Vagina (tissue), 2 donors: ENCODE data around the gene ULK4. TPM values are rescaled to one million over a fixed set of nuclear protein-coding genes. Genes with fewer than 3 reads are reported as not detected.

ENCODE experiments used
- DNase-seq, 2 donors: peaks; one replicate each; pipeline ENCODE4 v3.0.0-alpha.2; 2017; ENCODE audit errors: extremely low spot score in 2 of 2
- H3K27ac ChIP-seq: fragments of 200-600 bp; sonication (generic); one replicate; pipeline ENCODE4 v1.5.1; 2019
- H3K27me3 ChIP-seq: fragments of 200-600 bp; sonication (generic); one replicate; pipeline ENCODE4 v1.5.1; 2019
- H3K36me3 ChIP-seq, 2 donors: fragments of 200-600 bp; sonication (generic); one replicate each; pipeline ENCODE4 v1.5.1; 2017 to 2019
- H3K4me1 ChIP-seq: fragments of 200-600 bp; sonication (generic); one replicate; pipeline ENCODE4 v1.5.1; 2019
- H3K4me3 ChIP-seq, 2 donors: fragments of 200-600 bp; sonication (generic); 1 replicate in 1 of 2; 2 replicates in 1 of 2; pipeline ENCODE4 v1.5.1; 2016 to 2019
- H3K9me3 ChIP-seq: fragments of 200-600 bp; sonication (generic); one replicate; pipeline ENCODE4 v1.5.1; 2019
- CTCF ChIP-seq, 3 experiments: fragments of 450-650 bp in 2 of 3; fragments of 200-600 bp in 1 of 3; sonication (generic) in 1 of 3; IDR thresholded peaks; one replicate each; pipeline ENCODE4 v1.5.1; 2017 to 2019; ENCODE audit warnings: antibody characterized with exemption in 3 of 3, mild to moderate bottlenecking in 2 of 3, moderate library complexity in 2 of 3
- POLR2A ChIP-seq, 2 donors: fragments of 450-650 bp; IDR thresholded peaks; one replicate each; pipeline ENCODE4 v1.6.1; 2017; ENCODE audit warnings: antibody characterized with exemption in 2 of 2, mild to moderate bottlenecking in 2 of 2, moderate library complexity in 2 of 2
- POLR2AphosphoS5 ChIP-seq, 2 donors: sonication (generic); formaldehyde crosslinking; IDR thresholded peaks; one replicate each; pipeline ENCODE4 v1.9.0; 2017; ENCODE audit warnings: antibody characterized with exemption in 2 of 2, mild to moderate bottlenecking in 2 of 2, low read depth in 1 of 2; ENCODE audit not compliant: insufficient read depth in 1 of 2
- intact Hi-C: fragments of 100-400 bp; cut with DNase I; formaldehyde crosslinking; loops from one replicate; pipeline ENCODE4 v1.15.1; 2023
- total RNA-seq: library from RNA; depleted of rRNA; stranded (reverse); fragments of >200 nt; gene quantifications from one replicate; pipeline ENCODE4 v1.2.3, GENCODE V29; 2016

Gene ULK4
- total RNA-seq, 1 donor from 2014 or later, result 24.1 TPM

- TF ChIP-seq POLR2A (IDR thresholded peaks at IDR 0.05) (no peak), POLR2AphosphoS5 (IDR thresholded peaks at IDR 0.05; ENCODE audit: insufficient read depth in 1 of 2, low read depth in 1 of 2) (no peak)
- no peaks in the 10 kb centered on the region for H3K36me3 ChIP-seq
- intact Hi-C loops, result no loop called here
Measured at GRCh38 chr3:41660510-41660909, 301.4 kb downstream of the ULK4 start.

GRCh38 chr3:41653571-41654239 is 308.2 kb downstream of the ULK4 start:
- no peak for DNase-seq
- intact Hi-C loops, result no loop called here
- Histone ChIP-seq H3K36me3 (no peaks in the 10 kb centered on the region), H3K27ac (no peak overlapping the region), H3K27me3 (no peaks in the 10 kb centered on the region), H3K4me1 (peaks cover 7% of the 10 kb centered on the region), H3K4me3 (no peak overlapping the region), H3K9me3 (no peaks in the 10 kb centered on the region)
- TF ChIP-seq POLR2A (IDR thresholded peaks at IDR 0.05), result no peak
- no peak for TF ChIP-seq POLR2AphosphoS5 (IDR thresholded peaks at IDR 0.05; ENCODE audit: insufficient read depth in 1 of 2, low read depth in 1 of 2)
- TF ChIP-seq CTCF (IDR thresholded peaks at IDR 0.05), result no peak

More at GRCh38 chr3:41660510-41660909, 301.4 kb downstream of the ULK4 start:
- DNase-seq, result no peak
- no peak overlapping the region for H3K27ac ChIP-seq
- H3K4me1 ChIP-seq, result no peaks in the 10 kb centered on the region
- no peak overlapping the region for H3K4me3 ChIP-seq
- no peaks in the 10 kb centered on the region for H3K9me3 ChIP-seq
- no peaks in the 10 kb centered on the region for H3K27me3 ChIP-seq

GRCh38 chr3:41652931-41653330 is 309.0 kb downstream of the ULK4 start:
- H3K4me1 ChIP-seq, result peaks cover 7% of the 10 kb centered on the region
- no peaks in the 10 kb centered on the region for H3K36me3 ChIP-seq
- H3K4me3 ChIP-seq, result no peak overlapping the region
- intact Hi-C loops, result no loop called here
- no peak for DNase-seq
- no peak overlapping the region for H3K27ac ChIP-seq
- no peaks in the 10 kb centered on the region for H3K9me3 ChIP-seq
- TF ChIP-seq CTCF (IDR thresholded peaks at IDR 0.05) (no peak), POLR2A (IDR thresholded peaks at IDR 0.05) (no peak), POLR2AphosphoS5 (IDR thresholded peaks at IDR 0.05; ENCODE audit: insufficient read depth in 1 of 2, low read depth in 1 of 2) (no peak)
- no peaks in the 10 kb centered on the region for H3K27me3 ChIP-seq

- Histone ChIP-seq H3K27me3 (no peaks in the 10 kb centered on the region), H3K4me1 (peaks cover 7% of the 10 kb centered on the region), H3K27ac (no peak overlapping the region), H3K9me3 (no peaks in the 10 kb centered on the region), H3K36me3 (no peaks in the 10 kb centered on the region), H3K4me3 (no peak overlapping the region)
- TF ChIP-seq POLR2A (IDR thresholded peaks at IDR 0.05) (no peak), CTCF (IDR thresholded peaks at IDR 0.05) (no peak), POLR2AphosphoS5 (IDR thresholded peaks at IDR 0.05; ENCODE audit: insufficient read depth in 1 of 2, low read depth in 1 of 2) (no peak)
- DNase-seq, result no peak
- intact Hi-C loops, result no loop called here
Measured at GRCh38 chr3:41652506-41652905, 309.4 kb downstream of the ULK4 start.

- H3K4me3 ChIP-seq, result no peak overlapping the region
- TF ChIP-seq POLR2A (IDR thresholded peaks at IDR 0.05) (no peak), CTCF (IDR thresholded peaks at IDR 0.05) (no peak), POLR2AphosphoS5 (IDR thresholded peaks at IDR 0.05; ENCODE audit: insufficient read depth in 1 of 2, low read depth in 1 of 2) (no peak)
- no peaks in the 10 kb centered on the region for H3K9me3 ChIP-seq
- no peaks in the 10 kb centered on the region for H3K36me3 ChIP-seq
- H3K27me3 ChIP-seq, result no peaks in the 10 kb centered on the region
- intact Hi-C loops, result no loop called here
- H3K4me1 ChIP-seq, result peaks cover 7% of the 10 kb centered on the region
- H3K27ac ChIP-seq, result no peak overlapping the region
- no peak for DNase-seq
Measured at GRCh38 chr3:41651718-41652117, 310.2 kb downstream of the ULK4 start.
